NOMO-1 treated with DMSO at 0.1 percent for 48 hours (cell line): ENCODE measurements around the gene SFT2D3.
A peak's percentile ranks its signal among the peaks of the same experiment; 100 is the strongest.

ENCODE experiments used
- DNase-seq: peaks from one replicate; lab custom pipeline; 2025; ENCODE audit not compliant: unreplicated experiment; lab: John Stamatoyannopoulos, UW

Gene SFT2D3

GRCh38 chr2:127706215-127706990, 5.1 kb downstream of the SFT2D3 start:
- DNase-seq = no peak

GRCh38 chr2:127707890-127708648, 6.8 kb downstream of the SFT2D3 start:
- no peak for DNase-seq

GRCh38 chr2:127709336-127709735, 8.0 kb downstream of the SFT2D3 start:
- DNase-seq = no peak

- DNase-seq = peak; percentile 12
Measured at GRCh38 chr2:127712999-127713398, 11.7 kb downstream of the SFT2D3 start.

- DNase-seq = no peak
Measured at GRCh38 chr2:127713562-127713961, 12.3 kb downstream of the SFT2D3 start.

GRCh38 chr2:127715778-127716449, 14.6 kb downstream of the SFT2D3 start:
- no peak for DNase-seq

GRCh38 chr2:127718271-127718670, 17.0 kb downstream of the SFT2D3 start:
- DNase-seq = no peak

- DNase-seq = no peak
Measured at GRCh38 chr2:127719301-127720218, 18.3 kb downstream of the SFT2D3 start.

GRCh38 chr2:127721311-127721977, 20.1 kb downstream of the SFT2D3 start:
- DNase-seq = no peak

- DNase-seq = no peak
Measured at GRCh38 chr2:127721978-127722355, 20.7 kb downstream of the SFT2D3 start.

GRCh38 chr2:127722807-127723206, 21.5 kb downstream of the SFT2D3 start:
- DNase-seq = no peak

GRCh38 chr2:127726158-127726880, 25.0 kb downstream of the SFT2D3 start:
- no peak for DNase-seq

- DNase-seq = no peak
Measured at GRCh38 chr2:127733113-127733815, 32.0 kb downstream of the SFT2D3 start.

- no peak for DNase-seq
Measured at GRCh38 chr2:127733816-127734537, 32.7 kb downstream of the SFT2D3 start.

- no peak for DNase-seq
Measured at GRCh38 chr2:127735044-127735443, 33.7 kb downstream of the SFT2D3 start.

- no peak for DNase-seq
Measured at GRCh38 chr2:127735537-127736399, 34.5 kb downstream of the SFT2D3 start.

- DNase-seq = no peak
Measured at GRCh38 chr2:127737892-127738291, 36.6 kb downstream of the SFT2D3 start.
